ENCODE results near the gene ARSB.

Gene ARSB

GRCh38 chr5:78971998-78972397 lies 13.1 kb downstream of the ARSB start:
- Histone ChIP-seq H3K36me3 (peaks cover 0 to 21% (median 9%) of the 10 kb centered on the region in 11 experiments; a peak in 11 of 22 replicates), H3K9me3 (replicated peaks in 1 of 11) (no peaks in the 10 kb centered on the region), H3K4me3 (no peak overlapping the region), H3K4me2 (no peak overlapping the region), H3K27me3 (no peaks in the 10 kb centered on the region), H3K9ac (no peak overlapping the region), H4K20me1 (peaks cover 0 to 54% (median 25%) of the 10 kb centered on the region in 11 experiments; a peak in 12 of 22 replicates), H3K27ac (no peak overlapping the region), H3K4me1 (peaks cover 3 to 18% (median 6%) of the 10 kb centered on the region in 10 experiments; a peak in 16 of 20 replicates)
- TF ChIP-seq Cebpa-rat (IDR thresholded peaks at IDR 0.05): no peak

- Histone ChIP-seq H3K9ac (no peak overlapping the region), H3K36me3 (peaks cover 0 to 35% (median 16%) of the 10 kb centered on the region in 11 experiments; a peak in 17 of 22 replicates), H3K4me2 (no peak overlapping the region), H3K27ac (no peak overlapping the region), H3K4me1 (peaks cover 0 to 15% (median 0%) of the 10 kb centered on the region in 10 experiments; a peak in 7 of 20 replicates), H3K9me3 (replicated peaks in 1 of 11) (no peaks in the 10 kb centered on the region), H3K4me3 (no peak overlapping the region), H4K20me1 (peaks cover 0 to 38% (median 19%) of the 10 kb centered on the region in 11 experiments; a peak in 10 of 22 replicates), H3K27me3 (no peaks in the 10 kb centered on the region)
- TF ChIP-seq Cebpa-rat (IDR thresholded peaks at IDR 0.05): no peak
These were observed 16.3 kb downstream of the ARSB start for GRCh38 chr5:78968781-78969180.

GRCh38 chr5:78964889-78965288 lies 20.2 kb downstream of the ARSB start:
- H3K4me2 ChIP-seq: no peak overlapping the region
- H3K9me3 ChIP-seq (replicated peaks in 1 of 11): no peaks in the 10 kb centered on the region
- H3K4me3 ChIP-seq: no peak overlapping the region
- no peak overlapping the region for H3K9ac ChIP-seq
- no peak for TF ChIP-seq Cebpa-rat (IDR thresholded peaks at IDR 0.05)
- H3K27me3 ChIP-seq: no peaks in the 10 kb centered on the region
- no peak overlapping the region for H3K27ac ChIP-seq
- H3K36me3 ChIP-seq: peaks cover 7 to 70% (median 42%) of the 10 kb centered on the region in 11 experiments; a peak in 20 of 22 replicates
- no peaks in the 10 kb centered on the region for H4K20me1 ChIP-seq
- no peaks in the 10 kb centered on the region for H3K4me1 ChIP-seq

GRCh38 chr5:78961743-78962142 lies 23.4 kb downstream of the ARSB start:
- Histone ChIP-seq H3K36me3 (peaks cover 7 to 64% (median 36%) of the 10 kb centered on the region in 11 experiments; a peak in 20 of 22 replicates), H3K4me1 (peaks cover 0 to 8% (median 5%) of the 10 kb centered on the region in 10 experiments; a peak in 6 of 20 replicates), H3K27me3 (no peaks in the 10 kb centered on the region), H3K27ac (no peak overlapping the region), H3K9me3 (replicated peaks in 1 of 11) (no peaks in the 10 kb centered on the region; a peak in 1 of 22 replicates), H3K4me2 (no peak overlapping the region), H3K9ac (no peak overlapping the region), H3K4me3 (no peak overlapping the region), H4K20me1 (no peaks in the 10 kb centered on the region)
- TF ChIP-seq Cebpa-rat (IDR thresholded peaks at IDR 0.05): no peak

GRCh38 chr5:78959767-78960166 lies 25.3 kb downstream of the ARSB start:
- no peaks in the 10 kb centered on the region for H4K20me1 ChIP-seq
- H3K4me2 ChIP-seq: no peak overlapping the region
- no peak overlapping the region for H3K4me3 ChIP-seq
- H3K9me3 ChIP-seq (replicated peaks in 1 of 11): no peaks in the 10 kb centered on the region; a peak in 1 of 22 replicates
- no peak for TF ChIP-seq Cebpa-rat (IDR thresholded peaks at IDR 0.05)
- peaks cover 7 to 73% (median 43%) of the 10 kb centered on the region in 11 experiments; a peak in 21 of 22 replicates for H3K36me3 ChIP-seq
- H3K27me3 ChIP-seq: no peaks in the 10 kb centered on the region
- H3K9ac ChIP-seq: no peak overlapping the region
- H3K4me1 ChIP-seq: peaks cover 0 to 8% (median 5%) of the 10 kb centered on the region in 10 experiments; a peak in 6 of 20 replicates
- no peak overlapping the region for H3K27ac ChIP-seq

- Histone ChIP-seq H3K27me3 (no peaks in the 10 kb centered on the region), H3K9ac (no peak overlapping the region), H3K4me2 (peak overlapping the region in 7 of 11 experiments; percentile 2 to 34 (median 12); a peak in 3 of 22 replicates), H3K36me3 (peaks cover 7 to 72% (median 41%) of the 10 kb centered on the region in 11 experiments; a peak in 21 of 22 replicates), H3K9me3 (replicated peaks in 1 of 11) (no peaks in the 10 kb centered on the region; a peak in 1 of 22 replicates), H4K20me1 (no peaks in the 10 kb centered on the region), H3K27ac (no peak overlapping the region), H3K4me3 (no peak overlapping the region), H3K4me1 (peaks cover 0 to 8% (median 5%) of the 10 kb centered on the region in 10 experiments; a peak in 6 of 20 replicates)
- TF ChIP-seq Cebpa-rat (IDR thresholded peaks at IDR 0.05): no peak
These were observed 26.3 kb downstream of the ARSB start for GRCh38 chr5:78958672-78959445.

GRCh38 chr5:78956901-78957300 lies 28.2 kb downstream of the ARSB start:
- no peak overlapping the region for H3K9ac ChIP-seq
- H3K4me2 ChIP-seq: no peak overlapping the region
- no peak overlapping the region for H3K27ac ChIP-seq
- no peaks in the 10 kb centered on the region; a peak in 1 of 22 replicates for H3K9me3 ChIP-seq (replicated peaks in 1 of 11)
- H4K20me1 ChIP-seq: no peaks in the 10 kb centered on the region
- peaks cover 0 to 8% (median 5%) of the 10 kb centered on the region in 10 experiments; a peak in 6 of 20 replicates for H3K4me1 ChIP-seq
- TF ChIP-seq Cebpa-rat (IDR thresholded peaks at IDR 0.05): no peak
- H3K36me3 ChIP-seq: peaks cover 0 to 58% (median 21%) of the 10 kb centered on the region in 11 experiments; a peak in 17 of 22 replicates
- no peak overlapping the region for H3K4me3 ChIP-seq
- H3K27me3 ChIP-seq: no peaks in the 10 kb centered on the region

GRCh38 chr5:78953092-78953800 lies 31.9 kb downstream of the ARSB start:
- Histone ChIP-seq H3K4me3 (no peak overlapping the region), H3K36me3 (peaks cover 0 to 59% (median 19%) of the 10 kb centered on the region in 11 experiments; a peak in 18 of 22 replicates), H4K20me1 (no peaks in the 10 kb centered on the region), H3K9ac (no peak overlapping the region), H3K4me1 (no peaks in the 10 kb centered on the region), H3K9me3 (replicated peaks in 1 of 11) (no peaks in the 10 kb centered on the region; a peak in 1 of 22 replicates), H3K27me3 (no peaks in the 10 kb centered on the region), H3K27ac (no peak overlapping the region), H3K4me2 (no peak overlapping the region)
- no peak for TF ChIP-seq Cebpa-rat (IDR thresholded peaks at IDR 0.05)

GRCh38 chr5:78930721-78931120 lies 54.4 kb downstream of the ARSB start:
- H3K27ac ChIP-seq: no peak overlapping the region
- no peak for TF ChIP-seq Cebpa-rat (IDR thresholded peaks at IDR 0.05)
- no peaks in the 10 kb centered on the region for H3K4me1 ChIP-seq
- H3K4me3 ChIP-seq: no peak overlapping the region
- no peak overlapping the region for H3K4me2 ChIP-seq
- H4K20me1 ChIP-seq: no peaks in the 10 kb centered on the region; a peak in 1 of 22 replicates
- H3K27me3 ChIP-seq: no peaks in the 10 kb centered on the region
- no peak overlapping the region for H3K9ac ChIP-seq
- H3K36me3 ChIP-seq: peaks cover 0 to 3% (median 0%) of the 10 kb centered on the region in 11 experiments; a peak in 2 of 22 replicates
- H3K9me3 ChIP-seq (replicated peaks in 1 of 11): peaks cover 0 to 5% (median 0%) of the 10 kb centered on the region in 11 experiments; a peak in 2 of 22 replicates
